GM12878 (cell line): ENCODE data around the gene METTL9. TPM values are rescaled to one million over a fixed set of nuclear protein-coding genes. Genes with fewer than 3 reads are reported as not detected.
"Not testable (repeated sequence)": the region's sequence is repeated elsewhere in the genome, so short reads cannot be mapped to it uniquely, and the experiment has no call there.

Source experiments
- ATAC-seq: fragments of 200-7000 bp; cut with Tn5 transposase; 3 replicates; pipeline ENCODE4 v1.9.1; 2020; ENCODE audit warnings: mild to moderate bottlenecking, moderate library complexity
- BruUV-seq: library from RNA; stranded (reverse); fragments of 400-500 nt; replicated peaks from 2 replicates; lab custom pipeline; 2021; lab: Mats Ljungman, UMichigan
- CTCF ChIA-PET: fragments of 300-600 bp; sonication (Branson Sonifier 250); formaldehyde crosslinking; extraction: SDS; loops from one replicate; lab custom pipeline; 2021; ENCODE audit warnings: inconsistent platforms; lab: Yijun Ruan, JAX
- POLR2A ChIA-PET: fragments of 350-600 bp; formaldehyde crosslinking; extraction: SDS; loops from one replicate; lab custom pipeline; 2021; ENCODE audit warnings: inconsistent platforms; lab: Charles Lee
- RAD21 ChIA-PET: fragments of 300-600 bp; sonication (Branson Sonifier 250); formaldehyde crosslinking; loops from one replicate; lab custom pipeline; 2023; ENCODE audit warnings: antibody characterized with exemption; ENCODE audit not compliant: unreplicated experiment; lab: Charles Lee
- SMC1A ChIA-PET: fragments of 300-600 bp; sonication (Branson Sonifier 250); formaldehyde crosslinking; loops from one replicate; lab custom pipeline; 2023; ENCODE audit not compliant: unreplicated experiment, uncharacterized antibody; lab: Charles Lee
- DNase-seq: peaks from one replicate; pipeline ENCODE4 v3.0.0-alpha.2; 2011; ENCODE audit warnings: low read depth, low spot score
- FAIRE-seq: peaks from 3 replicates; lab custom pipeline; 2011; peaks lifted over from hg19 to GRCh38; lab: Jason Lieb, UNC
- H2AFZ ChIP-seq: 2 replicates; pipeline ENCODE4 v1.6.0; 2011; ENCODE audit warnings: low read depth, low read length, control low read depth; ENCODE audit not compliant: control insufficient read depth
- H3K27ac ChIP-seq: 2 replicates; pipeline ENCODE4 v1.5.1; 2011; ENCODE audit warnings: control low read depth; ENCODE audit not compliant: control insufficient read depth, insufficient read depth
- H3K27me3 ChIP-seq, 2 experiments: replicated peaks in 1 of 2; 2 replicates each; pipeline versions ENCODE4 v1.6.0 to v1.6.1; 2011; ENCODE audit warnings: low read length in 1 of 2; ENCODE audit not compliant: control insufficient read depth in 2 of 2, insufficient read depth in 2 of 2
- H3K36me3 ChIP-seq, 2 experiments: 2 replicates each; pipeline ENCODE4 v1.5.1; 2011; ENCODE audit warnings: low read length in 1 of 2; ENCODE audit not compliant: control insufficient read depth in 2 of 2, insufficient read depth in 2 of 2
- H3K4me1 ChIP-seq: 2 replicates; pipeline ENCODE4 v1.6.1; 2011; ENCODE audit warnings: mild to moderate bottlenecking, low read length, moderate library complexity, mixed read lengths; ENCODE audit not compliant: control insufficient read depth, insufficient read depth
- H3K4me2 ChIP-seq: 2 replicates; pipeline ENCODE4 v1.6.0; 2011; ENCODE audit warnings: control low read depth; ENCODE audit not compliant: control insufficient read depth, insufficient read depth
- H3K4me3 ChIP-seq: fragments of 200-600 bp; sonication (generic); 2 replicates; pipeline ENCODE4 v1.5.1; 2016
- H3K79me2 ChIP-seq: 2 replicates; pipeline ENCODE4 v1.6.0; 2011; ENCODE audit warnings: low read length; ENCODE audit not compliant: control insufficient read depth, insufficient read depth
- H3K9ac ChIP-seq: 2 replicates; pipeline ENCODE4 v1.8.0; 2011; ENCODE audit warnings: low read length, control low read depth, mixed read lengths; ENCODE audit not compliant: control insufficient read depth, insufficient read depth
- H3K9me3 ChIP-seq: replicated peaks from 3 replicates; pipeline ENCODE4 v1.5.1; 2011; ENCODE audit warnings: mild to moderate bottlenecking, low read length; ENCODE audit not compliant: control insufficient read depth, insufficient read depth
- H4K20me1 ChIP-seq: 2 replicates; pipeline ENCODE4 v1.6.0; 2011; ENCODE audit not compliant: control insufficient read depth, insufficient read depth
- BMI1 ChIP-seq: fragments of 450-650 bp; IDR thresholded peaks from 2 replicates; pipeline ENCODE4 v1.6.1; 2016; ENCODE audit warnings: mild to moderate bottlenecking, moderate library complexity, borderline replicate concordance
- E4F1 ChIP-seq: fragments of 450-650 bp; IDR thresholded peaks from 2 replicates; pipeline ENCODE4 v1.6.1; 2018; ENCODE audit warnings: borderline replicate concordance, mild to moderate bottlenecking; ENCODE audit not compliant: partially characterized antibody
- ELK1 ChIP-seq: IDR thresholded peaks from 2 replicates; pipeline ENCODE4 v1.6.1; 2012; ENCODE audit warnings: low read depth, low read length, improper control_type of control experiment
- FOXK2 ChIP-seq: fragments of 450-650 bp; IDR thresholded peaks from 2 replicates; pipeline ENCODE4 v1.6.1; 2017; ENCODE audit warnings: mild to moderate bottlenecking, moderate library complexity
- IKZF1 ChIP-seq: fragments of 450-650 bp; conservative IDR thresholded peaks from 2 replicates; pipeline ENCODE4 v1.6.1; 2017; ENCODE audit warnings: antibody characterized with exemption, mild to moderate bottlenecking
- IKZF2 ChIP-seq, 2 experiments: fragments of 450-650 bp; IDR thresholded peaks; 2 replicates each; pipeline ENCODE4 v1.6.1; 2017; ENCODE audit warnings: mild to moderate bottlenecking in 2 of 2, moderate library complexity in 2 of 2
- RELB ChIP-seq: fragments of 450-650 bp; IDR thresholded peaks from 2 replicates; pipeline ENCODE4 v1.6.1; 2017; ENCODE audit warnings: low read depth, mild to moderate bottlenecking, moderate library complexity
- SIN3A ChIP-seq: IDR thresholded peaks from 2 replicates; pipeline ENCODE4 v1.6.1; 2012; ENCODE audit warnings: low read depth, low read length, improper control_type of control experiment
- SMAD1 ChIP-seq: fragments of 450-650 bp; IDR thresholded peaks from 2 replicates; pipeline ENCODE4 v1.6.1; 2018; ENCODE audit warnings: mild to moderate bottlenecking, low read depth; ENCODE audit not compliant: partially characterized antibody
- TARDBP ChIP-seq: IDR thresholded peaks from 2 replicates; pipeline ENCODE4 v1.6.1; 2016; ENCODE audit warnings: borderline replicate concordance
- ZSCAN29 ChIP-seq: fragments of 450-650 bp; IDR thresholded peaks from 2 replicates; pipeline ENCODE4 v1.6.1; 2017; ENCODE audit warnings: mild to moderate bottlenecking, moderate library complexity
- WGBS: methylation state at CpG from one replicate; pipeline ENCODE4 v1.1.6; 2016; ENCODE audit warnings: low lambda C conversion rate; ENCODE audit not compliant: insufficient replicate concordance, insufficient coverage; ENCODE audit errors: missing lambda C conversion rate; 5-methylcytosine and 5-hydroxymethylcytosine counted together
- in situ Hi-C: fragments of 300-500 bp; cut with MboI; formaldehyde crosslinking; loops from 9 replicates; pipeline ENCODE4 v1.14.3; 2018; ENCODE audit warnings: mixed read lengths
- intact Hi-C: fragments of 100-400 bp; cut with micrococcal nuclease; formaldehyde crosslinking; loops from one replicate; pipeline ENCODE4 v1.14.2; 2022; ENCODE audit not compliant: unreplicated experiment
- polyA plus RNA-seq, 11 experiments: library from polyadenylated mRNA; depleted of rRNA in 4 of 11; unstranded in 6 of 11; stranded (reverse) in 5 of 11; fragments of >200 nt; fragmentation: Nextera tagmentation in 4 of 11; fragmentation: Illumina TruSeq in 1 of 11; extraction: Ambion mirVana in 4 of 11; extraction: Trizol in 1 of 11; gene quantifications; 1 replicate in 1 of 11; 2 replicates in 10 of 11; pipeline versions ENCODE4 v1.2.1 to v1.2.3, GENCODE V29; 2011 to 2016; ENCODE audit warnings: inconsistent platforms in 2 of 11, missing spikeins in 2 of 11, low read depth in 1 of 11
- total RNA-seq, 4 experiments: library from RNA; depleted of rRNA in 3 of 4; stranded (reverse); fragments of >200 nt in 3 of 4; fragmentation: Illumina TruSeq in 1 of 4; extraction: Trizol in 1 of 4; gene quantifications; 2 replicates each; pipeline versions ENCODE4 v1.2.1 to v1.2.3, GENCODE V29; 2013 to 2021

METTL9 gene
- total and polyA plus RNA-seq, 10 of the 15 experiments (the other 5 are each of a cell fraction or from before 2014, with no cell fraction given): 19.4 to 119 (median 101) TPM

GRCh38 chr16:21556651-21557241 lies 42.6 kb upstream of the METTL9 start:
- intact Hi-C loops, H2AFZ ChIP-seq, BruUV-seq, FAIRE-seq, POLR2A ChIA-PET, H3K4me1 ChIP-seq, H3K27ac ChIP-seq, H3K4me2 ChIP-seq, ATAC-seq, H3K9ac ChIP-seq, H4K20me1 ChIP-seq, H3K27me3 ChIP-seq, H3K4me3 ChIP-seq, H3K79me2 ChIP-seq, H3K9me3 ChIP-seq, DNase-seq, H3K36me3 ChIP-seq: not testable (repeated sequence)
- 23% methylated on average over 23 of the region's 25 CpGs for WGBS
- CTCF ChIA-PET: interaction anchor here (0.7 kb wide), 1 partner anchor 1767 kb away, joined by 5 read pairs; no protein-coding TSS in a partner anchor
- in situ Hi-C loops: loop anchor here (5.0 to 10.0 kb wide), 4 partner anchors 262 to 1508 kb away; no protein-coding TSS in a partner anchor
- RAD21 ChIA-PET: interaction anchor here (0.6 to 1.3 kb wide), 2 partner anchors 256 to 1379 kb away, joined by 3 to 5 read pairs; no protein-coding TSS in a partner anchor
- SMC1A ChIA-PET: interaction anchor here (0.6 to 1.9 kb wide), 3 partner anchors 10 to 1069 kb away, joined by 3 to 8 read pairs (median 4); no protein-coding TSS in a partner anchor

- no peak for DNase-seq
- WGBS: 47% methylated on average over 2 of the region's 2 CpGs
- BruUV-seq: no TSS peak
- H3K9me3 ChIP-seq: no peaks in the 10 kb centered on the region
- no peak overlapping the region for H3K27ac ChIP-seq
- no peak for ATAC-seq
- intact Hi-C loops (no loop called here), in situ Hi-C loops (loop anchor here (10.0 kb wide), 1 partner anchor 764 kb away; no protein-coding TSS in a partner anchor)
- no peak for FAIRE-seq
- no peak overlapping the region for H3K9ac ChIP-seq
- H4K20me1 ChIP-seq: no peaks in the 10 kb centered on the region
- no peaks in the 10 kb centered on the region for H3K79me2 ChIP-seq
- ChIA-PET POLR2A (no interaction called here), CTCF (interaction anchor here (0.8 to 1.8 kb wide), 6 partner anchors 21 to 260 kb away, joined by 3 to 5 read pairs (median 4); no protein-coding TSS in a partner anchor), SMC1A (interaction anchor here (0.8 to 2.0 kb wide), 5 partner anchors 22 to 404 kb away, joined by 3 to 6 read pairs (median 3); no protein-coding TSS in a partner anchor), RAD21 (interaction anchor here (1.2 to 1.5 kb wide), 4 partner anchors 14 to 400 kb away, joined by 3 to 7 read pairs (median 3); no protein-coding TSS in a partner anchor)
- H3K4me2 ChIP-seq: no peak overlapping the region
- H3K4me1 ChIP-seq: no peaks in the 10 kb centered on the region
- no peak overlapping the region for H2AFZ ChIP-seq
- no peaks in the 10 kb centered on the region for H3K27me3 ChIP-seq
- H3K4me3 ChIP-seq: no peak overlapping the region
- H3K36me3 ChIP-seq: no peaks in the 10 kb centered on the region
- no peak for TF ChIP-seq IKZF2 (IDR thresholded peaks at IDR 0.05)
- no peak for TF ChIP-seq IKZF1
- TF ChIP-seq FOXK2: no peak
- TF ChIP-seq ELK1: no peak
- TF ChIP-seq TARDBP: no peak
- no peak for TF ChIP-seq RELB
- TF ChIP-seq E4F1: no peak
- TF ChIP-seq ZSCAN29: no peak
- no peak for TF ChIP-seq SIN3A
- no peak for TF ChIP-seq BMI1
- no peak for TF ChIP-seq SMAD1
Observed at GRCh38 chr16:21560462-21560861, 38.9 kb upstream of the METTL9 start.
